Peyer's patch (tissue), 4 donors: ENCODE results near the gene GALNT9.

Experiments used
- POLR2A ChIP-seq, 2 donors: fragments of 450-650 bp; IDR thresholded peaks; one replicate each; pipeline ENCODE4 v1.5.1; 2017; ENCODE audit warnings: antibody characterized with exemption in 2 of 2, mild to moderate bottlenecking in 2 of 2, moderate library complexity in 2 of 2
- TF ChIP-seq, protein P1 (sequence below), 6 experiments: fragments of 450-650 bp in 4 of 6; fragments of 200-600 bp in 2 of 6; sonication (generic) in 1 of 6; IDR thresholded peaks; one replicate each; pipeline ENCODE4 v1.5.1; 2017 to 2019; ENCODE audit warnings: antibody characterized with exemption in 6 of 6, mild to moderate bottlenecking in 3 of 6, moderate library complexity in 1 of 6

- TF ChIP-seq, protein P1, sequence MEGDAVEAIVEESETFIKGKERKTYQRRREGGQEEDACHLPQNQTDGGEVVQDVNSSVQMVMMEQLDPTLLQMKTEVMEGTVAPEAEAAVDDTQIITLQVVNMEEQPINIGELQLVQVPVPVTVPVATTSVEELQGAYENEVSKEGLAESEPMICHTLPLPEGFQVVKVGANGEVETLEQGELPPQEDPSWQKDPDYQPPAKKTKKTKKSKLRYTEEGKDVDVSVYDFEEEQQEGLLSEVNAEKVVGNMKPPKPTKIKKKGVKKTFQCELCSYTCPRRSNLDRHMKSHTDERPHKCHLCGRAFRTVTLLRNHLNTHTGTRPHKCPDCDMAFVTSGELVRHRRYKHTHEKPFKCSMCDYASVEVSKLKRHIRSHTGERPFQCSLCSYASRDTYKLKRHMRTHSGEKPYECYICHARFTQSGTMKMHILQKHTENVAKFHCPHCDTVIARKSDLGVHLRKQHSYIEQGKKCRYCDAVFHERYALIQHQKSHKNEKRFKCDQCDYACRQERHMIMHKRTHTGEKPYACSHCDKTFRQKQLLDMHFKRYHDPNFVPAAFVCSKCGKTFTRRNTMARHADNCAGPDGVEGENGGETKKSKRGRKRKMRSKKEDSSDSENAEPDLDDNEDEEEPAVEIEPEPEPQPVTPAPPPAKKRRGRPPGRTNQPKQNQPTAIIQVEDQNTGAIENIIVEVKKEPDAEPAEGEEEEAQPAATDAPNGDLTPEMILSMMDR (IDR thresholded peaks at IDR 0.05) = no peak
- TF ChIP-seq POLR2A (IDR thresholded peaks at IDR 0.05) = no peak
These were observed 53.1 kb downstream of the GALNT9 start for GRCh38 chr12:132276066-132276826.
